Activated T-helper 17 cell treated with anti-CD3 and anti-CD28 coated beads, Interleukin-2, amount 50 U/mL, for 72 hours (primary cell): ENCODE data around the gene C11orf91. TPM values are rescaled to one million over a fixed set of nuclear protein-coding genes. Genes with fewer than 3 reads are reported as not detected.
"Not testable (repeated sequence)": the region's sequence is repeated elsewhere in the genome, so short reads cannot be mapped to it uniquely, and the experiment has no call there.

Experiments
- ATAC-seq: fragments of 150-1000 bp; cut with Tn5 transposase; replicated peaks from 2 replicates; pipeline ENCODE4 v1.10.0; 2021; ENCODE audit warnings: mild to moderate bottlenecking, moderate library complexity
- H3K27ac Mint-ChIP-seq: one replicate; pipeline ENCODE4 v1.8.0; 2022; ENCODE audit warnings: mixed read lengths
- H3K27me3 Mint-ChIP-seq: one replicate; pipeline ENCODE4 v1.8.0; 2022; ENCODE audit warnings: mixed read lengths
- H3K36me3 Mint-ChIP-seq: one replicate; pipeline ENCODE4 v1.8.0; 2022; ENCODE audit warnings: low read depth, mild to moderate bottlenecking, mixed read lengths
- H3K4me1 Mint-ChIP-seq: one replicate; pipeline ENCODE4 v1.8.0; 2022; ENCODE audit warnings: mixed read lengths
- H3K4me3 Mint-ChIP-seq: one replicate; pipeline ENCODE4 v1.8.0; 2022; ENCODE audit warnings: mild to moderate bottlenecking, mixed read lengths
- H3K9me3 Mint-ChIP-seq: one replicate; pipeline ENCODE4 v1.8.0; 2022; ENCODE audit warnings: mixed read lengths
- total RNA-seq, 2 donors: library from RNA; stranded (reverse); gene quantifications; one replicate each; pipeline ENCODE4 v1.2.3, GENCODE V29; 2022

Gene C11orf91
- total RNA-seq, 2 donors from 2014 or later = not detected

DNA sequence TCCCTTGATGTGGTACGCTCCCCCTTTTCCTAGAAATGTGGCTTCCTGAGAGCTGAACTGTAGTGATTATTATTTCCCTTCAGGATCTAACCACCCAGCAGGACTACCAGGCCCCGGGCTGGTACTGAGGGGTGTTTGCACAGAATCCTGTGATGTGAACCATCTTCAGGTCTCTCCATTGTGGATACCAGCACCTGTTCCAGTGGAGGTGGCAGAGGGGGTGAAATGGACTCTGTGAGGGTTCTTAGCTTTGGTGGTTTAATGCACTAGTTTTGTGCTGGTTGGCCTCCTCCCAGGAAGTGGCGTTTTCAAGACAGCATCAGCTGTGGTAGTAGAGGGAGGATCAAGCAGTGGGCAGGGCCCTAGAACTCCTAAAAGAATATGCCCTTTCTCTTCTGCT, 18.6 kb downstream of the C11orf91 start:
- no peak overlapping the region for H3K4me3 Mint-ChIP-seq

DNA sequence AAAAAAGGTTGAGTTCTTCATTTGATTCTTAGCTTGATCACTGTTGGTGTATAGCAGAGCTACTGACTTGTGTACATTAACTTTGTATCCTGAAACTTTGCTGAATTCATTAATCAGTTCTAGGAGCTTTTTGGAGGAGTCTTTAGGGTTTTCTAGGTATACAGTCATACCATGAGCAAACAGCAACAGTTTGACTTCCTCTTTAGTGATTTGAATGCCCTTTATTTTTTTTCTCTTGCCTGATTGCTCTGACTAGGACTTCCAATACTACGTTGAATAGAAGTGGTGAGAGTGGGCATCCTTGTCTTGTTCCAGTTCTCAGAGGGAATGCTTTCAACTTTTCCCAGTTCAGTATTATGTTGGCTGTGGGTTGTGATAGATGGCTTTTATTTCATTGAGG, 22.0 kb downstream of the C11orf91 start:
- H3K36me3 Mint-ChIP-seq, H3K27ac Mint-ChIP-seq, ATAC-seq, H3K9me3 Mint-ChIP-seq, H3K4me3 Mint-ChIP-seq, H3K4me1 Mint-ChIP-seq: not testable (repeated sequence)
- peaks cover 42% of the 10 kb centered on the region for H3K27me3 Mint-ChIP-seq

More for the DNA sequence above, 18.6 kb downstream of the C11orf91 start:
- H3K9me3 Mint-ChIP-seq = peaks cover 7% of the 10 kb centered on the region
- no peak overlapping the region for H3K27ac Mint-ChIP-seq
- no peaks in the 10 kb centered on the region for H3K4me1 Mint-ChIP-seq
- H3K36me3 Mint-ChIP-seq = no peaks in the 10 kb centered on the region
- peaks cover 46% of the 10 kb centered on the region for H3K27me3 Mint-ChIP-seq
- ATAC-seq = no peak

DNA sequence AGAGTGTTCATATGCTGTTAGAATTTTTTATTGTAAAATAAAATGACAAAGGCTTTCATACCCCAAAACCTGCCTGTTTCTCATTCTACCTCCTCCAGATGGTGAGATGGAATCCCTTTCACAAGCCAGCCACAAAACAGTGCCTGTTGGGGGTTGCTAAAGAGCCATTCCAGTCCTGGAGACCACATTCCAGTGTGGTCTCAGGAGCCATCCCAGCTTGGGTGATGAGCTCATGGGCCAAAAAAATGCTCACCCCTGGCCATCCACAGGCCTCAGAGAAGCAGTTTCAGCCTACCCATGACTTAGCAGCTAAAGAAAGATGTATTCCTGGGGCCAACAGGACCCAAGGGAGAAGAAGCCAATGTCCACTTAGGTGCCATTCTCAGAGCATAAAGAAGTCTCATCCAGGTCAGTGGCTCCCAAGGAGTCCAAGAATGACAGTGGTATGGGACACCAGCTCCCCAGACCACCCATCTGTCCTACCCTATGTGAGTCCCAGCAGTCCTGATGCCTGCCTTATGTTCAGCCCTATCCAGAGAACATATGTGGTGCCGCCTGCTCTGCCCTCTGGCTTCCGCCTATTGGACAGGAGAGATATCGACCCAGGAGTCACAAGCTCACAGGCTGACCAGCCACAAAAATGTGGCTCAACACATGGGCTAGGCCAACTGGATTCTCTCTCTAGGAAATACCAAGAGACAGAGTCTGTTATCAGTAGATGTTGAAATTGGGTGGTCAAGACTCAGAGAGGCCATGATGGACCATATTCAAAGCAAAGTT, 26.4 kb downstream of the C11orf91 start:
- peaks cover 7% of the 10 kb centered on the region for H3K9me3 Mint-ChIP-seq
- H3K4me3 Mint-ChIP-seq = no peak overlapping the region
- H3K36me3 Mint-ChIP-seq = no peaks in the 10 kb centered on the region
- no peak for ATAC-seq
- peaks cover 20% of the 10 kb centered on the region for H3K27me3 Mint-ChIP-seq
- no peak overlapping the region for H3K27ac Mint-ChIP-seq
- H3K4me1 Mint-ChIP-seq = peaks cover 12% of the 10 kb centered on the region

DNA sequence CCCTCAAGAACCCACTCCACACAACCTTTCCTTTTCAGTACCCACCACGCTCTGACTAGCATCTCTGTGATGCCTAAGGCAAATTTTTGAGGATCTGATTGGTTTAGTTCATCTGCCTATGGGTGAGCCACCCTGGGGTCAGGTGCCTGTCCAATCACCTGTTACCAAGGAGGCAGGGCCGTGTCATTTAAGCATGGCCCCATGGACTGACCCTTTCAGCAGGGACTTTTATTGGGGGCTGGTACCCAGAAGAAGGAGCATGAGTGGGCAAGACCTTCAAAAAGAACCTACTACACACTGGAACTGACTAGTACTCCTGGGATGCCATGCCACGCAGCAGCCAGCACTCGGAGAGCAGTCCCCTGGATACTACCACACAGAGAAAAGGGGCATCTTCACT, 28.4 kb downstream of the C11orf91 start:
- H3K27me3 Mint-ChIP-seq = peaks cover 20% of the 10 kb centered on the region
- H3K9me3 Mint-ChIP-seq = no peaks in the 10 kb centered on the region
- peaks cover 12% of the 10 kb centered on the region for H3K4me1 Mint-ChIP-seq
- H3K27ac Mint-ChIP-seq = no peak overlapping the region
- H3K4me3 Mint-ChIP-seq = no peak overlapping the region
- no peak for ATAC-seq
- no peaks in the 10 kb centered on the region for H3K36me3 Mint-ChIP-seq

DNA sequence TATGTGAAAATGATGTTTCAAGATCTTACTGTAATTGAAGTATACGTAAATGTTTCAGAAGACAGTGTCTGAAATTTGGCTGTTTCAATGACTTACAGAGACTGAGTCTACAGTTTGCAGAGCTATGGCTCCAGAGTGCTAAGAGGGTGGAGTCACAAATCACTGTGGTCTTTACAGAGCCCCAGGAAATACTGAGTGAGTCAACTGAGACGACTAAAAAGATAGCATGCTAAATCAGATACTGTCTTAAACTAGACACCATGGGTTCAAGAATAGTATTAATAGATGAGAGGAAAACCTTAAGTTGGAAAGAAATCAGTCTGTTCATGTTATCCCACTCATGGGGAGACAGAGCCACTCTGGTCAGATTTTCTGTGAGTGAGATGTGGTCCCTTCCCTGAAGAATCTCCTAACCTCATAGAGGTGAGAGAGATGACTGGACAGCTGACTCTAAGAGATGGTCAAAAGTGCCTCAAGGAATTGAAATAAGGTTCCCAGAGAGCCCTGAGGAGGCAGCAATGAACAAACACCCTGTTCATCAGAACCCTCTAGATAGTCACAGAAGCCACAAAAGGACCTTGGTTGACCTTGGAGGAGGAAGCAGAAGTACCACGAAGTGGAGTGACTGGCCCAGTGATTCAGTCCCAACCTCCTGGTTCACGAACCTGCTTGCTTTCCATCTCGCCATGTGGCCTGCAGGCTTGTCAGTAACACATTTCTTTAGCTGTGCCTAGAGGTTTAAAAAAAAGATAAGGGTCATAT, 30.2 kb downstream of the C11orf91 start:
- ATAC-seq = peak; percentile 82
- Mint-ChIP-seq H3K36me3 (no peaks in the 10 kb centered on the region), H3K27ac (peak overlapping the region; percentile 43), H3K27me3 (peaks cover 24% of the 10 kb centered on the region), H3K9me3 (no peaks in the 10 kb centered on the region), H3K4me1 (peaks cover 12% of the 10 kb centered on the region), H3K4me3 (no peak overlapping the region)

DNA sequence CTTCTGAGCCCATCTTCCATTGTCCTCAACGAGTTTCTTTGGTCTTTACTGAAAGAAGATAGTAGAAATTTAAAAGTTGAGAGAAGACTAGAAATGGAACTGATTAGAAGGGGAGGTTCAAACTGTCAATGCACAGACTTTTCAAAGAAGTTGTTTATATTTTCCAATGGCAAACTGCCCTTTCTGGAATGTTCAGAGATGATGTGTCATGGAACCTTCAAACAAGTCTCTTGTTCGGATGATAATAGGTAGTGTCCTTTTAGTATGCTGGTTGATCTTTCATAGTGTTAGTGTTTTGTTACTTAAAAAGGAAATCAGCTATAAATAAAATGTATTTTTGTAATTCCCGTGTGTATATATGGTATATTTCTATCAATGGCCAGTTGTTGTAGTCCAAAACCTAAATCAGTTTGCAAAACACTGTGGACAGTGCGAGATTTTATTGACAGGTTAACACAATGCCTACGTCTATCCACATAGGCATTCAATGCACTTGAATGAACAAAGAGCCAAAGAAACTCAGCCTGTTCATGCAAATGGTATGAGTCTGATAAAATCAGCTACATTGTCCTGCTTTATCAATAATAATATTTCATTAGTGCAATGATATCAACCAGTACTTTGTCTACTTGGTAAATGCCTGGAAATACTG, 30.9 kb downstream of the C11orf91 start:
- H3K4me3 Mint-ChIP-seq = no peak overlapping the region
- no peak for ATAC-seq
- H3K4me1 Mint-ChIP-seq = peaks cover 12% of the 10 kb centered on the region
- no peaks in the 10 kb centered on the region for H3K9me3 Mint-ChIP-seq
- H3K27ac Mint-ChIP-seq = no peak overlapping the region
- H3K36me3 Mint-ChIP-seq = no peaks in the 10 kb centered on the region
- H3K27me3 Mint-ChIP-seq = peaks cover 28% of the 10 kb centered on the region

DNA sequence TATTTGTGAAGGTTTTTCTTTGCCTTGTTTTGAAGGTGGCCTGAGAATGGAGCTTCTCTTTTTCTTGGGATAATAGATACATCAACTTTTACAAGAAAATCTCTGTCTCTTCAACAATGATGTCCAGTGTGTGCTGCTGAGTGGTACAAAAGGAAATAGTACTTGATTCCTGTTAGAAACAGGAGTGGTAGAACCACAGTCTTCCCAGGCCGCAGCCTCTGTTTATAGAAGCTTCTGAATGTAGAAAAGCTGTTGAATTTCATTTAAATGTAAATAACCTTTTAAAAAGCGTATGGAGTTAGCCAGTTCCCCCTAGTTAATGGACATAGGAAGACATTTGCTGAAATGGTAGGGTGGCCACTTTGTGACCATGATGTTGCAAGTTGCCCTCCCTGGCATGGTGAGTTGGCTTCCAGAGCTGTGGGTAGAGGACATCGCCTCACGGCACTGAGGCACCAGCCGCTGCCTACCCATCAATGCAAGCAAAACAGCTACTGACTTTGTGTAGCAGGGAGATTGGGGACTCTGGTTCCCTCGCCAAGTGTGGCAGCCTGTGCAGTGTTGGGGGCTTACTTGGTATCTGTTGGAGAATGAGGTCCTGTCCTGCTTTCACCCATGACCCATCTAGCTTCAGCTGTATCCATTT, 31.6 kb downstream of the C11orf91 start:
- Mint-ChIP-seq H3K4me3 (no peak overlapping the region), H3K27me3 (peaks cover 29% of the 10 kb centered on the region), H3K9me3 (no peaks in the 10 kb centered on the region), H3K27ac (no peak overlapping the region), H3K36me3 (no peaks in the 10 kb centered on the region), H3K4me1 (peaks cover 12% of the 10 kb centered on the region)
- no peak for ATAC-seq

DNA sequence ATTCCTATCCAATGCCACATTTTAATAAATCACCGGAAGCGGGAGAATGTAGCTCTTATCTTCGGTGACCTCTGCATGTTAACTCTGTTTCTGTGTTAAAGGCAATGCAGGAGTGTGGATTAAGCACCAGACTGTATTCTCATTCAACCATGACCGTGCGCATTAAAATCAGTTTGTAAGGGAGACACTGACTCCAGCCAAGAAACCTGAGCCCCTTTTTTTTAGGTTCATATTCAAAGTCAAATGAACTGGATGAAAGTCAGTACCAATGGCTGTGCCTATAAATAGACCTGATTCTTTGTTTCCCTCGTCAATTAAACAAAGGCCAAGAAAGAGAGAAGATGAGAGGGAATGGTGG, 32.2 kb downstream of the C11orf91 start:
- no peak overlapping the region for H3K4me3 Mint-ChIP-seq

DNA sequence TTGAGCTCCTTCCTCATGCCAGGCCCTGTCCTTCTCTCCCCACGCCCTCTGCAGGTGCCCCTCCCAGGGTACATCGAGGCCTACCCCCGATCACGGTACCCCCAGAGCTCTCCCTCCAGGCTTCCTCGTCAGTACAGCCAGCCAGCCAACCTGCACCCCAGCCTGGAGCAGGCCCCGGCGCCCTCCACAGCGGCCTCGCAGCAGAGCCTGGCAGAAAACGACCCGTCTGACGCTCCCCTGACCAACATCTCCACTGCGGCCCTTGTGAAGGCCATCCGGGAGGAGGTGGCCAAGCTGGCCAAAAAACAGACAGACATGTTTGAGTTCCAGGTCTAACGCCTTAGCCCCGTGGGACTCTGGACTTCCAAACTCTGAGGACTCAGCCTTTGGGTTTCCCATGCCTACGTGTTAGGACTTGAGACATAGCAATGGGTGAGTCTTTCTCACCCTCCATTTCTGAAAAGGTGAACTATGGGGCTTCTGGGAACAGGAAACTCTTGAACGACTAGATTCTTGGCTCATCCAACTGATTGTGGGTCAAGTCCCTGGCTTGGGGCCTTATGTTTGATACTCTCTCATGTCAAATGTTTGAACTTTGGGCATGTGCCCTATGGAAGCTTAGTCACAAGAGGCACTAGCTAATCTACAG, 32.7 kb downstream of the C11orf91 start:
- H3K27ac Mint-ChIP-seq = no peak overlapping the region
- no peaks in the 10 kb centered on the region for H3K9me3 Mint-ChIP-seq
- peaks cover 25% of the 10 kb centered on the region for H3K27me3 Mint-ChIP-seq
- H3K36me3 Mint-ChIP-seq = no peaks in the 10 kb centered on the region
- H3K4me3 Mint-ChIP-seq = no peak overlapping the region
- H3K4me1 Mint-ChIP-seq = peaks cover 12% of the 10 kb centered on the region
- ATAC-seq = no peak

More for the DNA sequence above, 32.2 kb downstream of the C11orf91 start:
- no peak overlapping the region for H3K27ac Mint-ChIP-seq
- H3K9me3 Mint-ChIP-seq = no peaks in the 10 kb centered on the region
- peaks cover 12% of the 10 kb centered on the region for H3K4me1 Mint-ChIP-seq
- no peak for ATAC-seq
- H3K27me3 Mint-ChIP-seq = peaks cover 26% of the 10 kb centered on the region
- no peaks in the 10 kb centered on the region for H3K36me3 Mint-ChIP-seq

DNA sequence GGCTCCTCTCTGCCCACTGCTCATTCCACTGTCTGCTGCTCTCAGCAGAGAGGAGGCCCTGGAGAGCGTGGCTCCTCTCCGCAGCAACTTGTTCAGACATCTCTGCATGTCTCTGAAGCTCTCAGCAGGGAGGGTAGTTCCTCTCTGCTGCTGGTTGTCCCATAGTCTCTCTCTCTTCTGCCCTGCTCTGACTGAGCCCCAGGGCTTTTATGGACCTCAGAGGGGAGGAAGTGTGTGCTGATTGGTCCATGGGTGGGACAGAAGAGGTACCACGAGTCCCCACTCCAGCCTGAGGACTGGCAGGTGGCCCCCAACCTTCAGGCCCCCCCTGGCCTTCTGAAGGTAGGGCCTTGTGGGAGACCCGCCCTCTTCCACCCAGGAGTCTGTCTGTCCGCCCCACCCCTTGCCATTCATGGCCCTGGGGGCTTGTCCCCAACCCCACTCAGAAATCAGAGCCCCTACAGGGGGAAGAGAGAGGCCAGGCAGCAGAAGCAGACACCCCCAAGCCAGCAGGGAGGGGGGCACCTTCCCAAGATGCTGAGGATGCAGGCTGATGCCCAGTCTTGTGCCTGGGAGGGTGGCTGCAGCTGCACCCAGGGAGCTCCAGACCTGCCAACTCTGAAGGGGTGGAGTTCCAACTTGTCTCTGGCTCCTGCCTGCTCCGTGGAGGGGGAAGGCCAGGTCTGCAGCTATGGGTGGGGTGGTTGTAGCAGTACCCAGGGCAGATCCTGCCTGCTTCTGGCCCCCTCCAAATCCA, 35.1 kb downstream of the C11orf91 start:
- Mint-ChIP-seq H3K9me3 (no peaks in the 10 kb centered on the region), H3K4me3 (no peak overlapping the region), H3K36me3 (no peaks in the 10 kb centered on the region), H3K27me3 (peaks cover 21% of the 10 kb centered on the region), H3K27ac (no peak overlapping the region), H3K4me1 (no peaks in the 10 kb centered on the region)
- no peak for ATAC-seq

DNA sequence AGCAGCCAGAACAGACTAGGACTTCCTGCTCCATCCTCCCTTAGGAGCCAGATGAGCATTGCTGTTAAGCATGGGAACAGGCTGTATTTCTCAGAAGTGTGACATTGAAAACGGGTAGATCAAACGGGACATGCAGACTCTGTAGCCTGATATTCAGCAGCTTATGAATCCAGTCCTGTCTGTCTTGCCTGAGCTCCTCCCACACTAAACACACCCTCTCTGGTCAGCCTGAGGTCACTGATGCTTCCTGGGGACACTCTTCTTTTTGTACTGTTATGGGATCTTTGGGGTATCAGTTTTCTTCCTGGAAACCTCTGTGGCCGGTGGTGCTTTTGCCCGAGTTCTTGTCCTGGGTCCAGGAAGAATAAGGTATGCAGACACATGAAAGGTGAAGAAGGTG, 35.8 kb downstream of the C11orf91 start:
- H3K4me3 Mint-ChIP-seq = no peak overlapping the region
- peaks cover 21% of the 10 kb centered on the region for H3K27me3 Mint-ChIP-seq
- ATAC-seq = no peak
- no peaks in the 10 kb centered on the region for H3K36me3 Mint-ChIP-seq
- H3K9me3 Mint-ChIP-seq = no peaks in the 10 kb centered on the region
- H3K27ac Mint-ChIP-seq = no peak overlapping the region
- H3K4me1 Mint-ChIP-seq = no peaks in the 10 kb centered on the region

DNA sequence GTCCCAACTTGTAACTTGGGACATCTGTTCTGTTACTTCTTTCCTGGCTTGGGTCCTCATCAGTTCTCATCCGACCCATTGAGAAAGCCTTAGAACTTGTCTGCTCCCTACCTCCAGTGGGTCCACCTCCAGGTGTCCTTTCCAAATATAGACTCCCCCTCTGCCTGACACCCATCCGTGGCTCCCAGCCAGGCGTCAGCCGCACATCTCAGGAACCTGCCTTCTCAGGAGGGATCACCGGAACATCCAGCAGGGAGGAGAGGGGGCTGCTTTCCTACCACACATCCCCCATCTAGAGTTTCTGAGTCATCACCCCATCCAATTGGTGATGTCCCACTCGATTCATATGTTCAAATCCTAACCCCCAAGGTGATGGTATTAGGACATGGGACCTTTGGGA, 36.5 kb downstream of the C11orf91 start:
- peaks cover 24% of the 10 kb centered on the region for H3K27me3 Mint-ChIP-seq
- ATAC-seq = no peak
- no peaks in the 10 kb centered on the region for H3K9me3 Mint-ChIP-seq
- no peaks in the 10 kb centered on the region for H3K4me1 Mint-ChIP-seq
- no peak overlapping the region for H3K4me3 Mint-ChIP-seq
- H3K27ac Mint-ChIP-seq = no peak overlapping the region
- H3K36me3 Mint-ChIP-seq = no peaks in the 10 kb centered on the region

DNA sequence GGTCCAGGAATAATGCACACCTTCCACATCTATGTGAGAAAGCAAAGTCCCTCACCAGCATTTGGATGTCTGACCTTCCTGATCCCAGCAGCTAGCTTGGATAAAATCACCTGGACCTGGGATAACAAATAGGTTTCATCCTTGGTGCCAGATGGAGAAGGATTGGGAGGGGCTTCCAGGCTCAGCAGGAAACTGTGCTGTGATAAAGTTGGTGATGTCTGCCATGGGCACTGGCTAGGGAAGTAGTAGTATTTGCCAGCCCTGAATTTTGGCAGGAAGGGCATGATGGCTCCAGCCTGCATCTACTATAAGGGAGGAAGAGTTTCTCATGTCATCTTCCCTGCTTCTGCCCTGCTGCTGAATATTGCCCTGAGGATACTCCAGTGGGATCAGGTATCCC, 37.5 kb downstream of the C11orf91 start:
- ATAC-seq = no peak
- H3K4me3 Mint-ChIP-seq = no peak overlapping the region
- H3K27ac Mint-ChIP-seq = no peak overlapping the region
- H3K9me3 Mint-ChIP-seq = no peaks in the 10 kb centered on the region
- H3K4me1 Mint-ChIP-seq = no peaks in the 10 kb centered on the region
- H3K27me3 Mint-ChIP-seq = peaks cover 19% of the 10 kb centered on the region
- H3K36me3 Mint-ChIP-seq = no peaks in the 10 kb centered on the region
